ENCODE results near the gene RALB.
"Not testable (repeated sequence)": the region's sequence is repeated elsewhere in the genome, so short reads cannot be mapped to it uniquely, and the experiment has no call there.

RALB gene

GRCh38 chr2:120259939-120260338, 7.3 kb downstream of the RALB start:
- not testable (repeated sequence) for H3K18ac ChIP-seq (ENCODE audit: low read length); H3K4me1 ChIP-seq (ENCODE audit: control insufficient read depth in 1 of 2, insufficient read depth in 2 of 2, low read length in 2 of 2); H4K8ac ChIP-seq (ENCODE audit: low read depth, low read length); H2BK120ac ChIP-seq (ENCODE audit: insufficient read depth, low read length, poor library complexity); H3K27ac ChIP-seq (ENCODE audit: low read depth, low read length); H2BK12ac ChIP-seq (ENCODE audit: low read length); H3K4me3 ChIP-seq (ENCODE audit: low read depth, low read length); H2AFZ ChIP-seq (ENCODE audit: insufficient read depth, low read length, poor library complexity); H3K36me3 ChIP-seq (ENCODE audit: control insufficient read depth in 1 of 2, insufficient read depth in 2 of 2, low read length in 2 of 2); H2AK5ac ChIP-seq (ENCODE audit: low read length); H3K9ac ChIP-seq (ENCODE audit: low read length); H3K9me3 ChIP-seq (ENCODE audit: insufficient read depth, low read depth, low read length); H3K4ac ChIP-seq (ENCODE audit: low read depth, low read length); DNase-seq; H4K12ac ChIP-seq (ENCODE audit: low read depth, low read length); H3K79me1 ChIP-seq (ENCODE audit: low read length); H4K91ac ChIP-seq (ENCODE audit: low read depth, low read length); H3K4me2 ChIP-seq (ENCODE audit: low read length); H3K27me3 ChIP-seq (ENCODE audit: insufficient read depth, low read length); H3K23ac ChIP-seq (ENCODE audit: low read length); H3K14ac ChIP-seq (ENCODE audit: low read length); H3K79me2 ChIP-seq (ENCODE audit: control insufficient read depth, insufficient read depth, low read length, poor library complexity); H2BK5ac ChIP-seq (ENCODE audit: low read depth, low read length, poor library complexity)
- WGBS (ENCODE audit: extremely low coverage, insufficient coverage, insufficient read length), result no CpG with 5 or more reads among the region's 15 CpGs

GRCh38 chr2:120260736-120261135, 8.1 kb downstream of the RALB start:
- Histone ChIP-seq H2BK5ac (ENCODE audit: low read depth, low read length, poor library complexity) (no peak overlapping the region), H3K4me2 (ENCODE audit: low read length) (no peak overlapping the region), H3K4me3 (ENCODE audit: low read depth, low read length) (no peak overlapping the region), H3K79me2 (ENCODE audit: control insufficient read depth, insufficient read depth, low read length, poor library complexity) (no peaks in the 10 kb centered on the region), H3K23ac (ENCODE audit: low read length) (no peak overlapping the region), H4K8ac (ENCODE audit: low read depth, low read length) (no peak overlapping the region), H3K4ac (ENCODE audit: low read depth, low read length) (no peak overlapping the region), H3K27ac (ENCODE audit: low read depth, low read length) (no peak overlapping the region), H2BK12ac (ENCODE audit: low read length) (no peak overlapping the region), H2AFZ (ENCODE audit: insufficient read depth, low read length, poor library complexity) (no peak overlapping the region), H3K9me3 (ENCODE audit: insufficient read depth, low read depth, low read length) (peaks cover 4% of the 10 kb centered on the region), H3K27me3 (ENCODE audit: insufficient read depth, low read length) (no peaks in the 10 kb centered on the region), H4K91ac (ENCODE audit: low read depth, low read length) (no peak overlapping the region), H2BK120ac (ENCODE audit: insufficient read depth, low read length, poor library complexity) (no peak overlapping the region), H3K4me1 (ENCODE audit: control insufficient read depth in 1 of 2, insufficient read depth in 2 of 2, low read length in 2 of 2) (peaks cover 6 to 9% of the 10 kb centered on the region in 2 experiments), H4K12ac (ENCODE audit: low read depth, low read length) (no peak overlapping the region), H3K14ac (ENCODE audit: low read length) (no peak overlapping the region), H2AK5ac (ENCODE audit: low read length) (no peak overlapping the region), H3K79me1 (ENCODE audit: low read length) (no peaks in the 10 kb centered on the region), H3K36me3 (ENCODE audit: control insufficient read depth in 1 of 2, insufficient read depth in 2 of 2, low read length in 2 of 2) (peaks cover 2% of the 10 kb centered on the region in 2 experiments), H3K18ac (ENCODE audit: low read length) (no peak overlapping the region), H3K9ac (ENCODE audit: low read length) (no peak overlapping the region)
- DNase-seq, result no peak
- no CpG with 5 or more reads among the region's 5 CpGs for WGBS (ENCODE audit: extremely low coverage, insufficient coverage, insufficient read length)

GRCh38 chr2:120261387-120262006, 8.8 kb downstream of the RALB start:
- 100% methylated on average over 1 of the region's 6 CpGs for WGBS (ENCODE audit: extremely low coverage, insufficient coverage, insufficient read length)
- no peak overlapping the region for H3K9ac ChIP-seq (ENCODE audit: low read length)
- no peak overlapping the region for H3K18ac ChIP-seq (ENCODE audit: low read length)

GRCh38 chr2:120262150-120262549, 9.5 kb downstream of the RALB start:
- Histone ChIP-seq H2AFZ (ENCODE audit: insufficient read depth, low read length, poor library complexity) (no peak overlapping the region), H4K8ac (ENCODE audit: low read depth, low read length) (no peak overlapping the region), H3K4ac (ENCODE audit: low read depth, low read length) (no peak overlapping the region), H4K91ac (ENCODE audit: low read depth, low read length) (no peak overlapping the region), H3K23ac (ENCODE audit: low read length) (no peak overlapping the region), H3K18ac (ENCODE audit: low read length) (no peak overlapping the region), H3K9ac (ENCODE audit: low read length) (no peak overlapping the region), H3K14ac (ENCODE audit: low read length) (no peak overlapping the region), H3K4me1 (ENCODE audit: control insufficient read depth in 1 of 2, insufficient read depth in 2 of 2, low read length in 2 of 2) (peaks cover 6 to 9% of the 10 kb centered on the region in 2 experiments), H3K27ac (ENCODE audit: low read depth, low read length) (no peak overlapping the region), H2BK120ac (ENCODE audit: insufficient read depth, low read length, poor library complexity) (no peak overlapping the region), H3K79me1 (ENCODE audit: low read length) (no peaks in the 10 kb centered on the region), H3K79me2 (ENCODE audit: control insufficient read depth, insufficient read depth, low read length, poor library complexity) (no peaks in the 10 kb centered on the region), H2AK5ac (ENCODE audit: low read length) (no peak overlapping the region), H2BK12ac (ENCODE audit: low read length) (no peak overlapping the region), H3K27me3 (ENCODE audit: insufficient read depth, low read length) (no peaks in the 10 kb centered on the region), H4K12ac (ENCODE audit: low read depth, low read length) (no peak overlapping the region), H3K9me3 (ENCODE audit: insufficient read depth, low read depth, low read length) (peaks cover 4% of the 10 kb centered on the region), H3K4me2 (ENCODE audit: low read length) (no peak overlapping the region), H2BK5ac (ENCODE audit: low read depth, low read length, poor library complexity) (no peak overlapping the region), H3K4me3 (ENCODE audit: low read depth, low read length) (no peak overlapping the region), H3K36me3 (ENCODE audit: control insufficient read depth in 1 of 2, insufficient read depth in 2 of 2, low read length in 2 of 2) (peaks cover 2% of the 10 kb centered on the region in 2 experiments)
- WGBS (ENCODE audit: extremely low coverage, insufficient coverage, insufficient read length), result no CpG with 5 or more reads among the region's 2 CpGs
- peak in 1 of 2 donors; percentile 57 for DNase-seq

More at GRCh38 chr2:120261387-120262006, 8.8 kb downstream of the RALB start:
- Histone ChIP-seq H3K4me1 (ENCODE audit: control insufficient read depth in 1 of 2, insufficient read depth in 2 of 2, low read length in 2 of 2) (peaks cover 6 to 9% of the 10 kb centered on the region in 2 experiments), H4K12ac (ENCODE audit: low read depth, low read length) (no peak overlapping the region), H3K36me3 (ENCODE audit: control insufficient read depth in 1 of 2, insufficient read depth in 2 of 2, low read length in 2 of 2) (peaks cover 2% of the 10 kb centered on the region in 2 experiments), H3K4me2 (ENCODE audit: low read length) (no peak overlapping the region), H3K79me2 (ENCODE audit: control insufficient read depth, insufficient read depth, low read length, poor library complexity) (no peaks in the 10 kb centered on the region), H4K91ac (ENCODE audit: low read depth, low read length) (no peak overlapping the region), H2BK12ac (ENCODE audit: low read length) (no peak overlapping the region), H3K23ac (ENCODE audit: low read length) (no peak overlapping the region), H3K27ac (ENCODE audit: low read depth, low read length) (no peak overlapping the region), H2AK5ac (ENCODE audit: low read length) (no peak overlapping the region), H2AFZ (ENCODE audit: insufficient read depth, low read length, poor library complexity) (no peak overlapping the region), H3K9me3 (ENCODE audit: insufficient read depth, low read depth, low read length) (peaks cover 4% of the 10 kb centered on the region), H4K8ac (ENCODE audit: low read depth, low read length) (no peak overlapping the region), H3K79me1 (ENCODE audit: low read length) (no peaks in the 10 kb centered on the region), H3K4ac (ENCODE audit: low read depth, low read length) (no peak overlapping the region), H2BK120ac (ENCODE audit: insufficient read depth, low read length, poor library complexity) (no peak overlapping the region), H3K14ac (ENCODE audit: low read length) (no peak overlapping the region), H3K4me3 (ENCODE audit: low read depth, low read length) (no peak overlapping the region), H2BK5ac (ENCODE audit: low read depth, low read length, poor library complexity) (no peak overlapping the region), H3K27me3 (ENCODE audit: insufficient read depth, low read length) (no peaks in the 10 kb centered on the region)
- DNase-seq, result no peak

Data from trophoblast cell (in vitro differentiated cells and primary cell).